GM12801 (cell line): ENCODE data around the gene REEP5.

Experiments
- TF ChIP-seq, protein P1 (sequence below): IDR thresholded peaks from one replicate; pipeline ENCODE4 v1.5.1; 2011; ENCODE audit warnings: control low read depth; ENCODE audit not compliant: insufficient read length; ENCODE audit errors: extremely low read depth

REEP5 gene

DNA sequence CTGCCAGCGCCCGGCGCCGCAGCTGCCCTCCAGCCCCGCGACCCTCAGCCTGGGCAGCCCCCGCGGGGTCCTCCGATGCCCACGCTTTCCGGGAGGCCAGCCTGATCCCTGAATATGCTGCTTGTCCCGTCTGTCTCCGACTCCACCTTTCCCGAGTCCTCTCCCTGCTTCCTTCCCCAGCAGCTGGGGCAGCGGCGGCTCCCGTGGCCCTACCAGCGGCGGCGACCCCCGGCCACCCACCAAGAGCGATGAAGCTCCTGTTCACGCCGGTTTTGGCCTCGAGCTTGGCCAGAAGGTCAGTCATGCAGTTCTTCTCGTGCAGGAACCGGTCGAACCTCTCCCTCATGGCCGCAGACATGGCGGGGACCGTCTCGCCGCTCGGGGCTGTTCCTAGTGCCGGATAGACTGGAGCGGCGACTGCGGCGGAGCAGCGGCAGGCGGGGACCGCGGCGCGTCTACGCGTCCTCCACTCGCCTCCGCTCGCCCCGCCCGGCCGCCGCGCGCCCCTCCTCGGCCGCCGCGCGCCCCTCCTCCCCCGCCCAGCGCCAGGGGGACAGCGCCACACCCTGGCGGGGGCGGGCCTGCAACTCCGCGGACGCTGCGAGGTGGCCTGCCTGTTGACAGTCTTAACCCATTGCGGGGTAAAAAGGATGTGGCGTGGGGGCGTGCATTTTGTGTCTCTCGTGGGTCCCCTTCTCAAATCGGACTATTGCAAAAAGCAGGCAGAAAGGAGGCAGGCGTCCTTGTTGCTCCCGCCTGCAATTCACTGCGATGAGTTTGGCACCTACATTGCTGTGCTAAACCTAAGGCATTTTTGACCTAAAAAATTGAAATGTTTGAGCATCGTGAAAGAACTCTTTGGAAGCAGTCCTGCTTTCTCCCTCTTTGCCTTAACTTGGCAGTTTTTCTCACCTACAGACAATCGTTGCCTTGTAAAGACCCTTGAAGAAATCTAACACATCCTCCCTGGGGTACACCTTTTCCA lies at the start of gene REEP5:
Gene REEP5, minus strand, starts transcription at position 395 of the 985 bp plus-strand sequence. Its CDS starts 37 bp downstream, at position 358.
- TF ChIP-seq, protein P1, sequence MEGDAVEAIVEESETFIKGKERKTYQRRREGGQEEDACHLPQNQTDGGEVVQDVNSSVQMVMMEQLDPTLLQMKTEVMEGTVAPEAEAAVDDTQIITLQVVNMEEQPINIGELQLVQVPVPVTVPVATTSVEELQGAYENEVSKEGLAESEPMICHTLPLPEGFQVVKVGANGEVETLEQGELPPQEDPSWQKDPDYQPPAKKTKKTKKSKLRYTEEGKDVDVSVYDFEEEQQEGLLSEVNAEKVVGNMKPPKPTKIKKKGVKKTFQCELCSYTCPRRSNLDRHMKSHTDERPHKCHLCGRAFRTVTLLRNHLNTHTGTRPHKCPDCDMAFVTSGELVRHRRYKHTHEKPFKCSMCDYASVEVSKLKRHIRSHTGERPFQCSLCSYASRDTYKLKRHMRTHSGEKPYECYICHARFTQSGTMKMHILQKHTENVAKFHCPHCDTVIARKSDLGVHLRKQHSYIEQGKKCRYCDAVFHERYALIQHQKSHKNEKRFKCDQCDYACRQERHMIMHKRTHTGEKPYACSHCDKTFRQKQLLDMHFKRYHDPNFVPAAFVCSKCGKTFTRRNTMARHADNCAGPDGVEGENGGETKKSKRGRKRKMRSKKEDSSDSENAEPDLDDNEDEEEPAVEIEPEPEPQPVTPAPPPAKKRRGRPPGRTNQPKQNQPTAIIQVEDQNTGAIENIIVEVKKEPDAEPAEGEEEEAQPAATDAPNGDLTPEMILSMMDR = no peak

DNA sequence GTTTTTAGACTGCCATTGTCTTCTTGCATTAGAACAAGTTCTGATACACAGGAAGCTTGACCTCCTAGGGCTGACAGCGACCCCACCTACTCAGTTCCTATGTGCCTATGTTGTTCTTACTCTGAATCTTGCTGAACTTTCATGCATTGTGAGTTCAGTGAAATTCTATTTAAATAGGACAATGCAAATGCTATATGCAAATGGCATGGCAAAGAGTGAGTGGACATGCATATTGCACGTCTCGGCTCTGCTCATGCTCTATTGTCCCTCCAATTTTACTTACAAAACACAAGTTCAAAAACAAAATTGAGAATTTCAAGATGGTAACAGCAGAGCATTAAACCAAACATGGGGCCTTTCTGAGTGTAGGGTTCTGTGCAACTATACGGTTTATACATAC lies 49.2 kb upstream of the REEP5 start:
- TF ChIP-seq, protein P1 = no peak

DNA sequence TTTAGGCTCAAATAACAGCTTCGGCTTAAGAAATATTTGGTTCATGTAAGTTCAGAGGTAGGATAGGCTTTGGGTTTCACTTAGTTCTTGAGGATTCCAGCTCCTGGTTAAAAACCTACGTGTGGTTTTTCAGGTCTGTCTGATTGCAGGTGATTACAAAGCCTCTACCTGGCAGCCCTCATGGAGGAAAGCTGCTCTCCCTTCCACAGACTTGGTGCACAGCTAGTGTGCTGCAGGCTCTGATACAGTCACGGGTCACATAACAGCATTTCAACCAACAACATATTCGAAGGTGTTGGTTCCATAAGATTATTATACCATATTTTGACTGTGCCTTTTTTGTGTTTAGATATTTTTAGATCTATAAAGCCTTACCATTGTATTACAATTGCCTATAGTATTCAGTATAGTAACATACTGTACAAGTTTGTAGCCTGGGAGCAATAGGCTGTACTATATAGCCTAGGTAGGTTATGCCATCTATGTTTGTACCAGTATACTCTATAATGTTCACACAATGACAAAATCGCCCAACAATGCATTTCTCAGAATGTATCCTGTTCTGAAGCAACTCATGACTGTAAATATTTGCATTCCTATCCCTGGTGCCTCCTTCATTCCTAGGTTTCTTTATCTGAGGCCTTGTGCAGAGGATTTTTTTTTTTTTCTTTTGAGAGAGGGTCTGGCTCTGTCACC lies 46.5 kb upstream of the REEP5 start:
- TF ChIP-seq, protein P1 = no peak

DNA sequence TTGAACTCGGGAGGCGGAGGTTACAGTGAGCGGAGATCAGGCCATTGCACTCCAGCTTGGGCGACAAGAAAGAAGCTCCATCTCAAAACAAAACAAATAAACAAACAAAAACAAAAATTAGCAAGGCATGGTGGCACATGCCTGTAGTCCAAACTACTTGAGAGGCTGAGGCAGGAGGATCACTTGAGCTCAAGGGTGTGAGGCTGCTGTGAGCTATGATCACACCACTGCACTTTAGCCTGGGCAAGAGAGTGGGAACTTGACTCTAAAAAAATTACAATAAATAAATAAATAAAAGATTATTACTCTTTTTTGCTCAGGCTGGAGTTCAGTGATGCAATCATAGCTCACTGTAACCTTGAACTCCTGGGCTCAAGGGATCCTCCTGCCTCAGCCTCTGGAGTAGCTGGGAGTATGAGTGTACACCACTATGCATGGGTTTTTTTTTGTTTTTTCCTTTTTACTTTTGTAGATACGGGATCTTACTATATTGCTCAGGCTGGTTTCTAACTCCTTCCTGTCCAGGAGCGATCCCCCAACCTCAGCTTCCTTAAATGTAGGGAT lies 45.6 kb upstream of the REEP5 start:
- TF ChIP-seq, protein P1 = no peak

DNA sequence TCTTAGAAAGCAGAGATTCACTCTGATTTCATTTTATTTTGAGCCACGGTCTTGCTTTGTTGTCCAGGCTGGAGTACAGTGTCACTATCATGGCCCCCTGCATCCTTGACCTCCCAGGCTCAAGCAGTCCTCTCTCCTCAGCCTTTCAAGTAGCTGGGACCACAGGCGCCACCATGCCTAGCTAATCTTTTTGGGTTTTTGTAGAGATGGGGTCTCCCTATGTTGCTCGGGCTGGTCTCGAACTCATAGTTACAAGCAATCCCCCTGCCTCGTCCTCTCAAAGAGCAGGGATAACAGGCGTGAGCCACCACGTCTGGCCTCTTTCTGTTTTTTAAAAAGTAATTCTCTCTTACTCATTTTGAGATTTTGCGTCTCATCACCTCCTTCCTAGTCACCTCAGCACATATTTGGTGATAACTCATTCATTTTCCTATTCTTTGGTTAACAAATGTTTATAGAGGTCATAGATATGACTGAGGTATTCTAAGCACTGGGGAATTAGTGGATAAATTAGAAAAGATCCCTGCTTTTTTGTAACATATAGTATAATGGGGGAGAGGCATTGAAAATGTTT lies 43.8 kb upstream of the REEP5 start:
- TF ChIP-seq, protein P1 = no peak

DNA sequence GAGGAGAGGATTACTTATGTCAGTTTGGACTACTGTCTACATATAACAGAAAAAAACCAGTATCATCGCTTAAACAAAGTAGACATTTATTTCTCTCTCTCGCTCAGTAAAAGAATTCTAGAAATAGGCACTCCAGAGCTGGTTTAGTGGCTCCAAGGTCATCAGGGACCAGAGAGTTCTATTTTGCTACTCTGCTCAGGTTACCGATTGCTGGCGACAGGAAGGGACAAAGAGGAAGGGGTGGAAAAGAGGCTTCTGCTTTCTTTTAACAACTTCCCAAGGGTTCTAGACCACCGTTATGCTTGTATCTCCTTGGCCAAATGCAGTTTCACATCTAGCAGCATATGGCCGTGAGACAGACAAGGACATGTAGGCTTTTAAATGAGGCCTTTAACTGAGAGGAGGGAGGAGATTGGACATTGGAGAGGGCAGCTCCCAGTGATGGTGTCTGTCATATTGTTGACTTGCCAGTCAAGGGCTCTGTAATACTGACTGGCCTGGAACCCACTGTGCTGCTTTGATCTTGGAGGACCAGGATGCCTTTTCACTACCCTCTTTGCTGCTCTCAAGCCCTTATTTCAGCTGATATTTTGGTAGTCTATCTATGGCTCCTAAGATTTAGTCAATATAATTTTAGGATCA lies 39.0 kb upstream of the REEP5 start:
- TF ChIP-seq, protein P1 = no peak
